Activated naive CD8-positive, alpha-beta T cell treated with anti-CD3 and anti-CD28 coated beads, Interleukin-2, amount 50 U/mL, for 24 hours (primary cell): ENCODE data around the gene NFE2L2.
"Not testable (repeated sequence)": the region's sequence is repeated elsewhere in the genome, so short reads cannot be mapped to it uniquely, and the experiment has no call there.

Source experiments
- ATAC-seq: fragments of 150-1000 bp; cut with Tn5 transposase; one replicate; pipeline ENCODE4 v1.10.0; 2021
- DNase-seq: peaks from one replicate; pipeline ENCODE4 v3.0.0; 2021
- H3K27ac Mint-ChIP-seq: one replicate; pipeline ENCODE4 v1.8.0; 2021; ENCODE audit warnings: mild to moderate bottlenecking, mixed read lengths
- H3K27me3 Mint-ChIP-seq: one replicate; pipeline ENCODE4 v1.8.0; 2021; ENCODE audit warnings: mixed read lengths
- H3K36me3 Mint-ChIP-seq: one replicate; pipeline ENCODE4 v1.8.0; 2021; ENCODE audit warnings: low read depth, mixed read lengths
- H3K4me1 Mint-ChIP-seq: one replicate; pipeline ENCODE4 v1.8.0; 2021; ENCODE audit warnings: mixed read lengths
- H3K4me3 Mint-ChIP-seq: one replicate; pipeline ENCODE4 v1.8.0; 2021; ENCODE audit warnings: mild to moderate bottlenecking, moderate library complexity, mixed read lengths
- H3K9me3 Mint-ChIP-seq: one replicate; pipeline ENCODE4 v1.8.0; 2021; ENCODE audit warnings: mixed read lengths

The NFE2L2 gene

DNA sequence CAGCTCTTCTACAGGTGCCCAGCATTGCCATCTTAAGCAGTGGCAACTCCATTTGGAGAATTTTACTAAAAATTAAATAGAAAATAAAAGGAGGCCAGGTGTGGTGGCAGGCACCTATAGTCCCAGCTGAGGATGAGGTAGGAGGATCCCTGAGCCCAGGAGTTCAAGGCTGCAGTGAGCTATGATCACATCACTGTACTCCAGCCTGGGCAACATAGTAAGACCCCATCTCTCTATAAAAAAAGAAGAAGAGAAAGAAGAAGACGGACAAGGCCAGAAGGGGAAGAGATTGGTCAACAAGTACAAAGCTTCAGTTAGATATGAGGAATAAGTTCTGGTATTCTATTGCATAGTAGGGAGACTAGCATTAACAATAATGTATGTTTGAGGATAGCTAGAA, 73.6 kb downstream of the NFE2L2 start:
- no peak for DNase-seq
- Mint-ChIP-seq H3K27me3 (peaks cover 2% of the 10 kb centered on the region), H3K36me3 (no peaks in the 10 kb centered on the region), H3K27ac (no peak overlapping the region), H3K4me3 (no peak overlapping the region), H3K9me3 (no peaks in the 10 kb centered on the region), H3K4me1 (peaks cover 4% of the 10 kb centered on the region)
- no peak for ATAC-seq

DNA sequence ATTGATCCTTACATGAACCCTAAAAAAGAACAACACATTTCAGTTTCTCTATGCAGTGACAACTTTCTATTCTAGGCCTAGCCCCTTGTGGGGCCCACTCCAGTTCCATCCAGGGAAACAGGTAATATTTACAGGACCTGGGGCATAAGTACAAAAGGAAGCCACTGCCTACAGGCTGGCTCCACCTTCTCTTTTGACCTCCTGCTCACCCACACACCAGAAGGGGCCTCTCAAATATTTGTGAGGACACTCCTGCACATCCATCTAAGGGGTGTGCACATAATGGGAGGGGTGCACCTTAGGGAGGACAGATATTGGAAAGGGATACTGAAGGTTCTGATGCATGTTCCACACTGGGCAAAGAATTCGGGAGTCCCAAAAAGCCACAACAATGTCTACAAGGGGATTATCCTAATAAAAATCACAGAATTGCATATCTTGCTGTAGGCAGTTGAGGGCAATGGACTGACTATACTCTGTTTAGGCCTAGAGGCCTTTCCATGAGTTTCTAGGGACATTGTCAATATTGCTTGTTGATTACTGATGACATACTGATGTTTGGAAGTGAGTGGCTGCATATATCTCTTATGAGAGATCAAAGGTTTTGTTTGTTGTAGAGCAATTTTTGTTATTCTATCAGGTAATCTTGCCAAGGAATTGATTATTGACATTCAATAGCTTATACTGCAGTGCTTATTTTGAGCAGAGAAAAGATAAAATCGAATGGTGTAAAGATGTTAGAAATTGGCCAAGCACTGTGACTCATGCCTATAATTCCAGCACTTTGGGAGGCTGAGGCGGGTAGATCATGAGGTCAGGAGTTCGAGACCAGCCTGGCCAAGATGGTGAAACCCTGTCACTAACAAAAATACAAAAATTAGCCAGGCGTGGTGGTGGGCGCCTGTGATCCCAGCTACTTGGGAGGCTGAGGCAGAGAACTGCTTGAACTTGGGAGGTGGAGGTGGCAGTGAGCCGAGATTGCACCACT, 75.8 kb downstream of the NFE2L2 start:
- Mint-ChIP-seq H3K4me1 (peaks cover 2% of the 10 kb centered on the region), H3K36me3 (no peaks in the 10 kb centered on the region), H3K9me3 (no peaks in the 10 kb centered on the region)

DNA sequence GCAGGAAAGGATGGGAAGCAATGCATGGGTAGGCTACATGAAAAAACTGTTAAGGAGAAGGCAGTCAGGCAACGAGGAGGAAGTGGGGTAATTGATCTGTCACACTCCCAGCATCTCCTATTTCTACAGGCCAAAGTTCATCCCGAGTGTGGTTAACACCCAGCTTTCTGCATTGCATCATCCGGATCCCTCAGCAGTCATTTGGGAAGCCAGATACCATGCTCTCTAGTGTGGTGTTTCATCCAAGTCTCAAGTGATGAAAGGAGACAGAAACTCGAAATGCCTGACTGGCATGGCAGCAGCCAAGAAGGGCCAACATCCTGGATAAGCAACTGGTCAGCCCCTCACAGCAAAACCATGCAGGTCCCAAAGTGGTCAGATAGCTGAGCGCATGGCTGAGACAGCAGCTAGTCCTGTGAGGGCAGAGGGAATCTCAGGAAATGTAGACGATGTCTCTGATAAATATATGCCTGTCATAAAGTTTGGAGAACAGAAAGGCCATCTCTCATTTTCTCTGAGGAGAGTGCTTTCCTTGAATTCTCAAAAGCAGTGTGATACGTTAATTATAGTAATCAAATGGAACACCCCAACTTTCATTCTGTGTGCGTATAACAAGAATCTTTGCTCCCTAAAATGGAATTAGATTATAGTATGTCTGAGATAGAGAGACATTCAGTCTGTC, 76.8 kb downstream of the NFE2L2 start:
- H3K36me3 Mint-ChIP-seq = no peaks in the 10 kb centered on the region
- no peaks in the 10 kb centered on the region for H3K4me1 Mint-ChIP-seq
- no peak overlapping the region for H3K27ac Mint-ChIP-seq
- DNase-seq (no peak), ATAC-seq (no peak)
- H3K9me3 Mint-ChIP-seq = no peaks in the 10 kb centered on the region
- no peaks in the 10 kb centered on the region for H3K27me3 Mint-ChIP-seq
- no peak overlapping the region for H3K4me3 Mint-ChIP-seq

More for the DNA sequence above, 75.8 kb downstream of the NFE2L2 start:
- no peak overlapping the region for H3K4me3 Mint-ChIP-seq
- no peak for DNase-seq
- no peak for ATAC-seq
- H3K27ac Mint-ChIP-seq = no peak overlapping the region
- no peaks in the 10 kb centered on the region for H3K27me3 Mint-ChIP-seq

DNA sequence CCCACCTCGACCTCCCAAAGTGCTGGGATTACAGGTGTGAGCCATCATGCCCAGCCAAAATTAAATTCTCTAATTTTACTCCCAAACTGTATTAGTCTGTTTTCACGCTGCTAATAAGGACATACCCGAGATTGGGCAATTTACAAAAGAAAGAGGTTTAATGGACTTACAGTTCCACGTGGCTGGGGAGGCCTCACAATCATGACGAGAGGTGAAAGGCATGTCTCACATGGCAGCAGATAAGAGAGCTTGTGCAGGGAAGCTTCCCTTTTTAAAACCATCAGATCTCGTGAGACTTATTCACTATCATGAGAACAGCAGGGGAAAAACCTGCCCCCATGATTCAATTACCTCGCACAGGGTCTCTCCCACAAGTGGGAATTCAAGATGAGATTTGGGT, 78.5 kb downstream of the NFE2L2 start:
- H3K4me3 Mint-ChIP-seq, H3K4me1 Mint-ChIP-seq, H3K27ac Mint-ChIP-seq, ATAC-seq, H3K9me3 Mint-ChIP-seq, DNase-seq, H3K27me3 Mint-ChIP-seq, H3K36me3 Mint-ChIP-seq: not testable (repeated sequence)

DNA sequence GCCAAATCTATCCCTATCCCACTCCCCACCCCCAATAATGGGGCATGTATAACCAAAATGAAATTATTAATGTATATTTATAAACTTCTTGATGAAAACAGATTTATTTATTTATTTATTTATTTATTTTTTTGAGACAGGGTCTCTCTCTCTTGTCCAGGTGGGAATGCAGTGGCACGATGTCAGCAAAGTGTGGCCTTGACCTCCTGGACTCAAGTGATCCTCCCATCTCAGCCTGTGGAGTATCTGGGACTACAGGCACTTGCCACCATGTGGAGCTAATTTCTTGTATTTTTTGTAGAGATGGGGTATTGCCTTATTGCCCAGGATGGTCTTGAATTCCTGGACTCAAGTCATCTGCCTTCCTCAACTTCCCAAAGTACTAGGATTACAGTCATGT, 79.9 kb downstream of the NFE2L2 start:
- Mint-ChIP-seq H3K27me3 (no peaks in the 10 kb centered on the region), H3K9me3 (no peaks in the 10 kb centered on the region), H3K4me3 (no peak overlapping the region), H3K27ac (no peak overlapping the region), H3K36me3 (no peaks in the 10 kb centered on the region), H3K4me1 (no peaks in the 10 kb centered on the region)
- ATAC-seq = no peak
- no peak for DNase-seq

DNA sequence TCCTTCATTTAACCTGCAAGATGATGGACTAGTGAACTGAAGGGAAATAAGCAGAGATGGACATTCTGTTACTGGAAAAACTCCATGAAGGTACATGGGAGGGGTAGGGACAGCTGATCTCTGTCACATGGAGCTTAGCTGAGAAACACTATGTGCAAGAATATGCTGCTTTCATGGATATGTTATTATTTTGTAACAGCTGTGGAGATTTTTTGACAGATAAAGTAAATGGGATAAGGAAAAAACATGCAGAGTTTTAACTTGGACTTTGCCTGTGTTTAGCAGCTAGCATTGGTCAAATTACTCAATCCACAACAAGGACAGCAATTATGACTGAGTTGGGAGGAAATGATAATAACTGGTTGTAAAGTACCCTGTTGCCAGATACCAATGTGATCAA, 80.7 kb downstream of the NFE2L2 start:
- Mint-ChIP-seq H3K27ac (no peak overlapping the region), H3K36me3 (no peaks in the 10 kb centered on the region), H3K27me3 (no peaks in the 10 kb centered on the region), H3K4me1 (no peaks in the 10 kb centered on the region), H3K9me3 (no peaks in the 10 kb centered on the region), H3K4me3 (no peak overlapping the region)
- ATAC-seq = no peak
- no peak for DNase-seq
